SW480 (cell line): ENCODE data around the gene TDRD7.
A peak's percentile ranks its signal among the peaks of the same experiment; 100 is the strongest.

ENCODE experiments used
- DNase-seq: peaks from one replicate; pipeline ENCODE4 v3.0.0-alpha.2; 2016; ENCODE audit warnings: low spot score

TDRD7 gene

GRCh38 chr9:97386733-97387503 lies 25.0 kb upstream of the TDRD7 start:
- peak; percentile 29 for DNase-seq

- DNase-seq = no peak
Observed at GRCh38 chr9:97387504-97387886, 24.4 kb upstream of the TDRD7 start.

GRCh38 chr9:97387936-97388684 lies 23.8 kb upstream of the TDRD7 start:
- DNase-seq = no peak

- DNase-seq = no peak
Observed at GRCh38 chr9:97388721-97389238, 23.1 kb upstream of the TDRD7 start.

- DNase-seq = no peak
Observed at GRCh38 chr9:97389249-97389648, 22.6 kb upstream of the TDRD7 start.

GRCh38 chr9:97390791-97391406 lies 21.0 kb upstream of the TDRD7 start:
- DNase-seq = no peak

GRCh38 chr9:97394881-97395280 lies 17.0 kb upstream of the TDRD7 start:
- DNase-seq = no peak

GRCh38 chr9:97395745-97396144 lies 16.2 kb upstream of the TDRD7 start:
- no peak for DNase-seq

GRCh38 chr9:97396256-97396655 lies 15.6 kb upstream of the TDRD7 start:
- DNase-seq = no peak

GRCh38 chr9:97397220-97397619 lies 14.7 kb upstream of the TDRD7 start:
- no peak for DNase-seq

GRCh38 chr9:97398999-97399758 lies 12.7 kb upstream of the TDRD7 start:
- peak; percentile 63 for DNase-seq

- no peak for DNase-seq
Observed at GRCh38 chr9:97403746-97404316, 8.1 kb upstream of the TDRD7 start.

GRCh38 chr9:97405551-97405950 lies 6.3 kb upstream of the TDRD7 start:
- DNase-seq = no peak

GRCh38 chr9:97406620-97407177 lies 5.2 kb upstream of the TDRD7 start:
- peak; percentile 26 for DNase-seq

- DNase-seq = no peak
Observed at GRCh38 chr9:97408562-97408961, 3.3 kb upstream of the TDRD7 start.

GRCh38 chr9:97411440-97411788 lies 482 bp upstream of the TDRD7 start:
- no peak for DNase-seq

- DNase-seq = peak; percentile 27
Observed at GRCh38 chr9:97412626-97413385, 910 bp downstream of the TDRD7 start.

- DNase-seq = no peak
Observed at GRCh38 chr9:97413462-97413861, 1.6 kb downstream of the TDRD7 start.

- no peak for DNase-seq
Observed at GRCh38 chr9:97415146-97415545, 3.2 kb downstream of the TDRD7 start.

GRCh38 chr9:97418880-97419279 lies 7.0 kb downstream of the TDRD7 start:
- no peak for DNase-seq
